ENCODE data around the gene CFAP299.

GRCh38 chr4:80566203-80566872 is 230.8 kb downstream of the CFAP299 start:
- TF ChIP-seq EZH2 (optimal IDR thresholded peaks at IDR 0.05; ENCODE audit: low read depth, low read length), result no peak
- no peak for TF ChIP-seq CTCF (IDR thresholded peaks at IDR 0.05; ENCODE audit: low read length)
- no peak for TF ChIP-seq EZH2phosphoT487 (IDR thresholded peaks at IDR 0.05; ENCODE audit: low read length)

Data from MM.1S (cell line).